OCI-LY3 (cell line): Measurements from ENCODE around the gene GPR26.

Experiments used
- EZH2phosphoT487 ChIP-seq: fragments of 200-600 bp; shearing (Covaris generic); IDR thresholded peaks from 2 replicates; pipeline ENCODE4 v1.6.1; 2018; ENCODE audit warnings: antibody characterized with exemption, mixed run types, low read depth
- TF ChIP-seq, protein P1 (sequence below): fragments of 200-600, 300-600 bp; sonication (generic); IDR thresholded peaks from 2 replicates; pipeline ENCODE4 v1.5.1; 2014; ENCODE audit warnings: antibody characterized with exemption, low read length, low read depth

DNA sequence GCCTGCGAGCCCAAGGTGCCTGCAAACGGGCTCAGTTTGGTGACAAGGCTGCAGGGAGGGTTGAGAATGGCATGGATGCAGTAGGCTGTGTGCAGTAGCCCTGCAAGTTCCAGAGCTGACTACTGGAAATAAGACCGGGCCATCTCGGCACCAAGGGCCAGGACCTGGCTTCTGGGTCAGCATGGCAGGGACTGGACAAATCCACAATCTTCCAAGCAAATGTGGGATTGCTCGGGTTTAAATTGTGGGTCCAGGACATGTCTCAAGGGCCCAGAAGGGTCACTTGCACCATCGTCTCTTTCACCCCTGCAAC is 78.0 kb downstream of the GPR26 start:
- TF ChIP-seq, protein P1, sequence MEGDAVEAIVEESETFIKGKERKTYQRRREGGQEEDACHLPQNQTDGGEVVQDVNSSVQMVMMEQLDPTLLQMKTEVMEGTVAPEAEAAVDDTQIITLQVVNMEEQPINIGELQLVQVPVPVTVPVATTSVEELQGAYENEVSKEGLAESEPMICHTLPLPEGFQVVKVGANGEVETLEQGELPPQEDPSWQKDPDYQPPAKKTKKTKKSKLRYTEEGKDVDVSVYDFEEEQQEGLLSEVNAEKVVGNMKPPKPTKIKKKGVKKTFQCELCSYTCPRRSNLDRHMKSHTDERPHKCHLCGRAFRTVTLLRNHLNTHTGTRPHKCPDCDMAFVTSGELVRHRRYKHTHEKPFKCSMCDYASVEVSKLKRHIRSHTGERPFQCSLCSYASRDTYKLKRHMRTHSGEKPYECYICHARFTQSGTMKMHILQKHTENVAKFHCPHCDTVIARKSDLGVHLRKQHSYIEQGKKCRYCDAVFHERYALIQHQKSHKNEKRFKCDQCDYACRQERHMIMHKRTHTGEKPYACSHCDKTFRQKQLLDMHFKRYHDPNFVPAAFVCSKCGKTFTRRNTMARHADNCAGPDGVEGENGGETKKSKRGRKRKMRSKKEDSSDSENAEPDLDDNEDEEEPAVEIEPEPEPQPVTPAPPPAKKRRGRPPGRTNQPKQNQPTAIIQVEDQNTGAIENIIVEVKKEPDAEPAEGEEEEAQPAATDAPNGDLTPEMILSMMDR = no peak
- TF ChIP-seq EZH2phosphoT487 = no peak
